Heart right ventricle (tissue), 16 donors: ENCODE measurements around the gene ECM1. TPM values are rescaled to one million over a fixed set of nuclear protein-coding genes. Genes with fewer than 3 reads are reported as not detected.

Experiments
- ATAC-seq, 8 donors: fragments of 200-7000 bp; cut with Tn5 transposase; one replicate each; pipeline ENCODE4 v1.9.1; 2020; ENCODE audit warnings: mild to moderate bottlenecking in 8 of 8, moderate library complexity in 8 of 8, moderate number of reproducible peaks in 1 of 8
- DNase-seq, 2 donors: peaks; one replicate each; pipeline ENCODE4 v3.0.0-alpha.2; 2020
- H3K27ac ChIP-seq, 10 donors: fragments of 200-600 bp; sonication (generic) in 2 of 10; one replicate each; pipeline versions ENCODE4 v1.5.0 to v1.8.0; 2020 to 2022; ENCODE audit warnings: mild to moderate bottlenecking in 3 of 10
- H3K27me3 ChIP-seq, 7 donors: fragments of 200-600 bp; one replicate each; pipeline ENCODE4 v1.8.0; 2021 to 2022; ENCODE audit warnings: mild to moderate bottlenecking in 2 of 7
- H3K36me3 ChIP-seq, 9 donors: fragments of 200-600 bp; sonication (generic) in 1 of 9; one replicate each; pipeline versions ENCODE4 v1.5.0 to v1.8.0; 2020 to 2022; ENCODE audit warnings: mild to moderate bottlenecking in 2 of 9
- H3K4me1 ChIP-seq, 9 donors: fragments of 200-600 bp; sonication (generic) in 1 of 9; one replicate each; pipeline versions ENCODE4 v1.5.0 to v1.8.0; 2020 to 2022; ENCODE audit warnings: mild to moderate bottlenecking in 4 of 9
- H3K4me3 ChIP-seq, 10 donors: fragments of 200-600 bp; sonication (generic) in 2 of 10; one replicate each; pipeline versions ENCODE4 v1.5.0 to v1.8.0; 2020 to 2022; ENCODE audit warnings: mild to moderate bottlenecking in 7 of 10, moderate library complexity in 2 of 10
- H3K9me3 ChIP-seq, 11 donors: fragments of 200-600 bp in 10 of 11; sonication (generic) in 2 of 11; one replicate each; pipeline versions ENCODE4 v1.5.0 to v1.8.0; 2013 to 2022; ENCODE audit warnings: mild to moderate bottlenecking in 2 of 11, control low read depth in 1 of 11, moderate library complexity in 1 of 11
- WGBS, 2 donors: extraction: QIAGEN DNeasy Blood & Tissue Kit; methylation state at CpG; one replicate each; pipeline ENCODE4 v1.1.7; 2013; ENCODE audit warnings: inconsistent platforms in 1 of 2; 5-methylcytosine and 5-hydroxymethylcytosine counted together
- intact Hi-C, 10 donors: fragments of 100-400 bp; cut with DNase I; formaldehyde crosslinking; loops; one replicate each; pipeline versions ENCODE4 v1.11.1 to v1.14.2; 2022
- polyA plus RNA-seq, 2 donors: library from polyadenylated mRNA; stranded (reverse); fragments of 200-250 nt; gene quantifications; one replicate each; pipeline ENCODE4 v1.2.3, GENCODE V29; 2013
- total RNA-seq, 10 donors: library from RNA; stranded (reverse); fragmentation: NEBNext Ultra II Directional in 3 of 10; extraction: Animal tissue kit (Norgen Biotek cat#: 25700) in 3 of 10; gene quantifications; one replicate each; pipeline versions ENCODE4 v1.2.1 to v1.2.4, GENCODE V29; 2021 to 2023
- TF ChIP-seq, protein P1 (sequence below), 9 donors: fragments of 200-600 bp; sonication (generic) in 2 of 9; IDR thresholded peaks; one replicate each; pipeline versions ENCODE4 v1.5.0 to v1.8.0; 2021 to 2022; ENCODE audit warnings: antibody characterized with exemption in 9 of 9, mild to moderate bottlenecking in 5 of 9, moderate library complexity in 1 of 9
- donor health status: Arrhythmogenic right ventricular cardiomyopathy.
- donor health status: ischemic (EF 13 %, LVEDD 7.1; RV severe dilation, severe dysfunction).
- donor health status: healthy with polysubstance abuse.
- donor health status: DM: no; HTN: yes; CAD: no.
- donor health status: DM: no; HTN: no; CAD: no.
- donor health status: ischemic (EF 25% LVEDD 6.9; RV normal size, moderate dysfunction).
- donor health status: ischemic (EF 25% LVEDD 5.7; RV mildly dilated, moderate dysfunction).
- donor health status: healthy.
- donor health status: DM: yes; HTN: yes; CAD: no.
- donor health status: Ischemic cardiomyopathy.
- donor health status: ischemic (EF 35%, LVEDD 5.7; RV mildly dilated, moderate dysfunction).
- donor health status: nonischemic (EF 11% LVEDD 7.7; RV severe dilation, severe dysfunction).
- donor health status: DM: yes; HTN: yes; CAD: no.
- donor health status: PGD.
- donor health status: ischemic (EF 29% LVEDD 5.4; RV normal size, mild dysfunction).
- donor health status: nonischemic (EF 23%, LVEDD 6.1; RV moderate dilation, normal function).

ECM1 gene
- total and polyA plus RNA-seq, 12 donors: 5.8 to 28.2 (median 15.8) TPM

DNA sequence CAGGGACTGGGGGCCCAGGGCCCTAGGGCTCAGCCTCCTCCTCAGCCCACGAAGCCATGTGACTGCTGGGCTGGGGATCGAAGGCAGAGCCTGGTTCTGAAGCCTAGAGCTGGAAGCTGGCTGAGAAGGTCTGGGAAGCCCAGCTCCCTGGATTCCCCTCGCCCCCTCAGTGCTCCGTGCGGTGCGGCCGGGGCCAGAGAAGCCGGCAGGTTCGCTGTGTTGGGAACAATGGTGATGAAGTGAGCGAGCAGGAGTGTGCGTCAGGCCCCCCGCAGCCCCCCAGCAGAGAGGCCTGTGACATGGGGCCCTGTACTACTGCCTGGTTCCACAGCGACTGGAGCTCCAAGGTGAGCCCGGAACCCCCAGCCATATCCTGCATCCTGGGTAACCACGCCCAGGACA, 50.4 kb downstream of the ECM1 start:
- peak overlapping the region in 6 of 10 donors; percentile 24 to 39 (median 34) for H3K4me3 ChIP-seq
- no peaks in the 10 kb centered on the region for H3K9me3 ChIP-seq
- intact Hi-C loops: loop anchor here in 3 of 10 donors (10.0 kb wide), 2 partner anchors 246 to 256 kb away; partner anchors contain the start of gene CTSK (in 1 of the 3)
- no peaks in the 10 kb centered on the region for H3K27me3 ChIP-seq
- TF ChIP-seq, protein P1, sequence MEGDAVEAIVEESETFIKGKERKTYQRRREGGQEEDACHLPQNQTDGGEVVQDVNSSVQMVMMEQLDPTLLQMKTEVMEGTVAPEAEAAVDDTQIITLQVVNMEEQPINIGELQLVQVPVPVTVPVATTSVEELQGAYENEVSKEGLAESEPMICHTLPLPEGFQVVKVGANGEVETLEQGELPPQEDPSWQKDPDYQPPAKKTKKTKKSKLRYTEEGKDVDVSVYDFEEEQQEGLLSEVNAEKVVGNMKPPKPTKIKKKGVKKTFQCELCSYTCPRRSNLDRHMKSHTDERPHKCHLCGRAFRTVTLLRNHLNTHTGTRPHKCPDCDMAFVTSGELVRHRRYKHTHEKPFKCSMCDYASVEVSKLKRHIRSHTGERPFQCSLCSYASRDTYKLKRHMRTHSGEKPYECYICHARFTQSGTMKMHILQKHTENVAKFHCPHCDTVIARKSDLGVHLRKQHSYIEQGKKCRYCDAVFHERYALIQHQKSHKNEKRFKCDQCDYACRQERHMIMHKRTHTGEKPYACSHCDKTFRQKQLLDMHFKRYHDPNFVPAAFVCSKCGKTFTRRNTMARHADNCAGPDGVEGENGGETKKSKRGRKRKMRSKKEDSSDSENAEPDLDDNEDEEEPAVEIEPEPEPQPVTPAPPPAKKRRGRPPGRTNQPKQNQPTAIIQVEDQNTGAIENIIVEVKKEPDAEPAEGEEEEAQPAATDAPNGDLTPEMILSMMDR (IDR thresholded peaks at IDR 0.05): no peak
- H3K4me1 ChIP-seq: peaks cover 27 to 52% (median 42%) of the 10 kb centered on the region in 9 donors
- H3K27ac ChIP-seq: peak overlapping the region in 8 of 10 donors; percentile 13 to 100 (median 100)
- peaks cover 0 to 46% (median 0%) of the 10 kb centered on the region in 9 donors for H3K36me3 ChIP-seq
- no peak for ATAC-seq
- 82 to 83% methylated on average over 15 of the region's 15 CpGs for WGBS, 2 donors
- no peak for DNase-seq

DNA sequence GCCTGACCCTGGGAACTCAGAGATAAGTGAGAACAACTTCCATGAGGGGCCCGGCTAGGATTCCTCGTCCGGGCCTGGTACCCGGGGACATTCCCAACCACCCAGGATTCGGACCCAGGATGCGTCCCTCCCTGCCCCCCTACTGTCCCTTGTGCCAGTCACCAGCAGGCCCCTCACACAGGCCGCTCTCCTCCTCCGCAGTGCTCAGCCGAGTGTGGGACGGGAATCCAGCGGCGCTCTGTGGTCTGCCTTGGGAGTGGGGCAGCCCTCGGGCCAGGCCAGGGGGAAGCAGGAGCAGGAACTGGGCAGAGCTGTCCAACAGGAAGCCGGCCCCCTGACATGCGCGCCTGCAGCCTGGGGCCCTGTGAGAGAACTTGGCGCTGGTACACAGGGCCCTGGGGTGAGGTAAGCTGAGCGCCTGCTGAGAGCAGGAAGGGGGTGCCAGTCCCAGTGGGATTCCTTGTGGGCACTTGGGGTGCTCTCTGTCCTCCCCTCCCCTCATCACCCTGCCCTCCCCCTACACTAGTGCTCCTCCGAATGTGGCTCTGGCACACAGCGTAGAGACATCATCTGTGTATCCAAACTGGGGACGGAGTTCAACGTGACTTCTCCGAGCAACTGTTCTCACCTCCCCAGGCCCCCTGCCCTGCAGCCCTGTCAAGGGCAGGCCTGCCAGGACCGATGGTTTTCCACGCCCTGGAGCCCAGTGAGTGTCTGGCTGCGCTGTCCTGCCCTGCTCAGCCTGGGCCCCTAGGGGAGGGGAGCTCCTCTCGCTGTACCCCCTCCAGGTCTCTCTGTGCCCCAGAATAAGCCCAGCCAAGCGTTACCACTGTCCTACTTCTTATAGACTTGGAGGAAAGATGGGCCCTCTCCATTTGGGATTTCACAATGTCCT, 51.1 kb downstream of the ECM1 start:
- Histone ChIP-seq H3K36me3 (peaks cover 0 to 46% (median 0%) of the 10 kb centered on the region in 9 donors), H3K4me3 (peak overlapping the region in 6 of 10 donors; percentile 24 to 39 (median 34)), H3K9me3 (no peaks in the 10 kb centered on the region), H3K27ac (peak overlapping the region in 8 of 10 donors; percentile 91 to 100 (median 100)), H3K4me1 (peaks cover 34 to 58% (median 49%) of the 10 kb centered on the region in 9 donors), H3K27me3 (no peaks in the 10 kb centered on the region)
- TF ChIP-seq, protein P1 (IDR thresholded peaks at IDR 0.05): no peak
- 61 to 64% methylated on average over 28 of the region's 28 CpGs for WGBS, 2 donors
- ATAC-seq: peak in 1 of 8 donors; percentile 4
- intact Hi-C loops: loop anchor here in 3 of 10 donors (10.0 kb wide), 2 partner anchors 246 to 256 kb away; partner anchors contain the start of gene CTSK (in 1 of the 3)
- peak in 1 of 2 donors; percentile 65 for DNase-seq

DNA sequence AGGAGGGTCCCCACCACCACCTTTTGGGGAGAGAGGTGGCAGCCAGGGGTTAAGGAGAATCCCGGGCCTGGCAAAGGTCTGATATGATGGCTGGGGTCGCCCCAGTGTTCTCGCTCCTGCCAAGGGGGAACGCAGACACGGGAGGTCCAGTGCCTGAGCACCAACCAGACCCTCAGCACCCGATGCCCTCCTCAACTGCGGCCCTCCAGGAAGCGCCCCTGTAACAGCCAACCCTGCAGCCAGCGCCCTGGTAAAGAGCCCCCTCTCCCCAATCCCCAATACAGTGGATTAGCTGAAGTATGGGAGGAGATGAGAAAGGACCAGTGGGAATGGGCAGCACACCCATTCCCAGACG, 51.7 kb downstream of the ECM1 start:
- Histone ChIP-seq H3K9me3 (no peaks in the 10 kb centered on the region), H3K27me3 (no peaks in the 10 kb centered on the region), H3K4me1 (peaks cover 34 to 64% (median 54%) of the 10 kb centered on the region in 9 donors), H3K36me3 (peaks cover 0 to 42% (median 0%) of the 10 kb centered on the region in 9 donors), H3K27ac (peak overlapping the region in 9 of 10 donors; percentile 91 to 100 (median 100)), H3K4me3 (peak overlapping the region in 4 of 10 donors; percentile 32 to 61 (median 38))
- ATAC-seq (no peak), DNase-seq (no peak)
- intact Hi-C loops: loop anchor here (2.0 to 10.0 kb wide), 12 partner anchors 19 to 255 kb away; partner anchors contain the start of genes CTSK (in 2 of the 10), ENSA (in 2 of the 10), GOLPH3L (in 2 of the 10) and MCL1 (in 2 of the 10)
- TF ChIP-seq, protein P1 (IDR thresholded peaks at IDR 0.05): no peak
- WGBS, 2 donors: 70 to 73% methylated on average over 10 of the region's 10 CpGs

DNA sequence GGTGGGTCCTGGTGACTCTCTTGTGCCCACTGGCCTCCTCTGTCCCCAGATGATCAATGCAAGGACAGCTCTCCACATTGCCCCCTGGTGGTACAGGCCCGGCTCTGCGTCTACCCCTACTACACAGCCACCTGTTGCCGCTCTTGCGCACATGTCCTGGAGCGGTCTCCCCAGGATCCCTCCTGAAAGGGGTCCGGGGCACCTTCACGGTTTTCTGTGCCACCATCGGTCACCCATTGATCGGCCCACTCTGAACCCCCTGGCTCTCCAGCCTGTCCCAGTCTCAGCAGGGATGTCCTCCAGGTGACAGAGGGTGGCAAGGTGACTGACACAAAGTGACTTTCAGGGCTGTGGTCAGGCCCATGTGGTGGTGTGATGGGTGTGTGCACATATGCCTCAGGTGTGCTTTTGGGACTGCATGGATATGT, 52.1 kb downstream of the ECM1 start:
- H3K36me3 ChIP-seq: peaks cover 0 to 40% (median 0%) of the 10 kb centered on the region in 9 donors
- peak overlapping the region; percentile 91 to 100 (median 100) for H3K27ac ChIP-seq
- ATAC-seq: peak in 6 of 8 donors; percentile 9 to 30 (median 19)
- peak overlapping the region in 6 of 10 donors; percentile 56 to 64 (median 60) for H3K4me3 ChIP-seq
- intact Hi-C loops: loop anchor here (2.0 to 10.0 kb wide), 12 partner anchors 19 to 255 kb away; partner anchors contain the start of genes ENSA (in 2 of the 10), GOLPH3L (in 2 of the 10), MCL1 (in 2 of the 10) and CTSK (in 1 of the 10)
- TF ChIP-seq, protein P1 (IDR thresholded peaks at IDR 0.05): peak; percentile 87 to 96 (median 92)
- peaks cover 34 to 68% (median 58%) of the 10 kb centered on the region in 9 donors for H3K4me1 ChIP-seq
- H3K9me3 ChIP-seq: no peaks in the 10 kb centered on the region
- WGBS, 2 donors: 30 to 31% methylated on average over 9 of the region's 9 CpGs
- H3K27me3 ChIP-seq: no peaks in the 10 kb centered on the region
- DNase-seq: peak; percentile 73 to 79
